Uterus (tissue), 4 donors: ENCODE data around the gene TNFRSF18. TPM values are rescaled to one million over a fixed set of nuclear protein-coding genes. Genes with fewer than 3 reads are reported as not detected.

Source experiments
- DNase-seq, 2 donors: peaks; one replicate each; pipeline ENCODE4 v3.0.0-alpha.2; 2019 to 2020
- H3K27ac ChIP-seq, 2 donors: fragments of 200-600 bp; sonication (generic); 1 replicate in 1 of 2; 2 replicates in 1 of 2; pipeline ENCODE4 v1.5.1; 2016 to 2018
- H3K27me3 ChIP-seq, 2 donors: fragments of 200-600 bp; sonication (generic); one replicate each; pipeline ENCODE4 v1.5.1; 2018 to 2019; ENCODE audit warnings: control low read depth in 1 of 2
- H3K36me3 ChIP-seq, 2 donors: fragments of 200-600 bp; sonication (generic); one replicate each; pipeline ENCODE4 v1.5.1; 2019; ENCODE audit warnings: control low read depth in 1 of 2
- H3K4me1 ChIP-seq, 2 donors: fragments of 200-600 bp; sonication (generic); one replicate each; pipeline ENCODE4 v1.5.1; 2018 to 2019; ENCODE audit warnings: control low read depth in 1 of 2
- H3K4me3 ChIP-seq, 2 donors: fragments of 200-600 bp; sonication (generic); 1 replicate in 1 of 2; 2 replicates in 1 of 2; pipeline ENCODE4 v1.5.1; 2018 to 2019; ENCODE audit warnings: mild to moderate bottlenecking in 1 of 2
- H3K9me3 ChIP-seq, 2 donors: fragments of 200-600 bp; sonication (generic); one replicate each; pipeline ENCODE4 v1.5.1; 2019; ENCODE audit warnings: control low read depth in 1 of 2
- CTCF ChIP-seq, 4 experiments: fragments of 200-600 bp in 2 of 4; fragments of 450-650 bp in 2 of 4; sonication (generic) in 2 of 4; IDR thresholded peaks; one replicate each; pipeline ENCODE4 v1.5.1; 2016 to 2019; ENCODE audit warnings: antibody characterized with exemption in 4 of 4, mild to moderate bottlenecking in 2 of 4, moderate library complexity in 1 of 4
- POLR2A ChIP-seq, 2 donors: fragments of 450-650 bp; IDR thresholded peaks; one replicate each; pipeline ENCODE4 v1.6.1; 2016; ENCODE audit warnings: antibody characterized with exemption in 2 of 2, mild to moderate bottlenecking in 1 of 2, moderate library complexity in 1 of 2
- intact Hi-C: fragments of 100-400 bp; cut with DNase I; formaldehyde crosslinking; loops from one replicate; pipeline ENCODE4 v1.15.1; 2023; ENCODE audit warnings: low total_unique reads
- total RNA-seq, 4 donors: library from RNA; depleted of rRNA in 3 of 4; stranded (reverse); fragments of >200 nt in 3 of 4; gene quantifications; one replicate each; pipeline versions ENCODE4 v1.1.0 to v1.2.4, GENCODE V29; 2014 to 2023
- donor health status: DM: yes; HTN: yes; CAD: no.

The TNFRSF18 gene
- total RNA-seq, 4 donors from 2014 or later: 0.37 to 2.6 TPM; not detected in 2

GRCh38 chr1:1204998-1205768 lies 1.2 kb downstream of the TNFRSF18 start:
- no peaks in the 10 kb centered on the region for H3K9me3 ChIP-seq
- intact Hi-C loops: no loop called here
- H3K4me1 ChIP-seq: peaks cover 0 to 20% of the 10 kb centered on the region in 2 donors
- no peak for DNase-seq
- peaks cover 0 to 4% of the 10 kb centered on the region in 2 donors for H3K27me3 ChIP-seq
- H3K4me3 ChIP-seq: no peak overlapping the region
- H3K36me3 ChIP-seq: no peaks in the 10 kb centered on the region
- no peak for TF ChIP-seq POLR2A (IDR thresholded peaks at IDR 0.05)
- no peak for TF ChIP-seq CTCF (IDR thresholded peaks at IDR 0.05)
- no peak overlapping the region for H3K27ac ChIP-seq

GRCh38 chr1:1204425-1204920 lies 1.9 kb downstream of the TNFRSF18 start:
- DNase-seq: no peak
- TF ChIP-seq POLR2A (IDR thresholded peaks at IDR 0.05): no peak
- TF ChIP-seq CTCF (IDR thresholded peaks at IDR 0.05): no peak
- intact Hi-C loops: no loop called here
- Histone ChIP-seq H3K4me1 (peaks cover 0 to 20% of the 10 kb centered on the region in 2 donors), H3K27ac (no peak overlapping the region), H3K9me3 (no peaks in the 10 kb centered on the region), H3K27me3 (peaks cover 0 to 4% of the 10 kb centered on the region in 2 donors), H3K36me3 (no peaks in the 10 kb centered on the region), H3K4me3 (no peak overlapping the region)

GRCh38 chr1:1203561-1204424 lies 2.6 kb downstream of the TNFRSF18 start:
- TF ChIP-seq CTCF (IDR thresholded peaks at IDR 0.05) (no peak), POLR2A (IDR thresholded peaks at IDR 0.05) (no peak)
- no peak for DNase-seq
- H3K27ac ChIP-seq: no peak overlapping the region
- no peak overlapping the region for H3K4me3 ChIP-seq
- intact Hi-C loops: no loop called here
- no peaks in the 10 kb centered on the region for H3K9me3 ChIP-seq
- H3K36me3 ChIP-seq: no peaks in the 10 kb centered on the region
- peaks cover 0 to 20% of the 10 kb centered on the region in 2 donors for H3K4me1 ChIP-seq
- H3K27me3 ChIP-seq: peaks cover 0 to 4% of the 10 kb centered on the region in 2 donors

GRCh38 chr1:1202831-1203560 lies 3.4 kb downstream of the TNFRSF18 start:
- Histone ChIP-seq H3K4me1 (peaks cover 0 to 14% of the 10 kb centered on the region in 2 donors), H3K36me3 (no peaks in the 10 kb centered on the region), H3K27ac (no peak overlapping the region), H3K9me3 (no peaks in the 10 kb centered on the region), H3K27me3 (peaks cover 0 to 4% of the 10 kb centered on the region in 2 donors), H3K4me3 (no peak overlapping the region)
- intact Hi-C loops: no loop called here
- no peak for TF ChIP-seq POLR2A (IDR thresholded peaks at IDR 0.05)
- TF ChIP-seq CTCF (IDR thresholded peaks at IDR 0.05): no peak
- no peak for DNase-seq
